A549 (cell line): ENCODE measurements around the gene TNFAIP8. TPM values are rescaled to one million over a fixed set of nuclear protein-coding genes. Genes with fewer than 3 reads are reported as not detected.
A peak's percentile ranks its signal among the peaks of the same experiment; 100 is the strongest.

Experiments
- ATAC-seq, 2 experiments: fragments of 200-7000 bp in 1 of 2; fragments of >200 bp in 1 of 2; cut with Nextera tagmentation in 1 of 2; cut with Tn5 transposase in 1 of 2; 3 replicates each; pipeline versions ENCODE4 v1.8.0 to v1.9.1; 2018 to 2020; ENCODE audit warnings: mild to moderate bottlenecking in 1 of 2, moderate library complexity in 1 of 2
- CTCF ChIA-PET: fragments of 300-600 bp; sonication (Branson Sonifier 250); formaldehyde crosslinking; extraction: SDS; loops from one replicate; lab custom pipeline; 2021; ENCODE audit warnings: antibody characterized with exemption, inconsistent platforms; lab: Yijun Ruan, JAX
- POLR2A ChIA-PET: fragments of 350-600 bp; formaldehyde crosslinking; extraction: SDS; loops from one replicate; lab custom pipeline; 2021; ENCODE audit warnings: antibody characterized with exemption, inconsistent platforms; lab: Yijun Ruan, JAX
- DNase-seq, 2 experiments: peaks; one replicate each; pipeline versions ENCODE4 v3.0.0 to v3.0.0-alpha.2; 2011 to 2016; ENCODE audit warnings: low read depth in 1 of 2, low spot score in 1 of 2
- FAIRE-seq: peaks from 2 replicates; lab custom pipeline; 2011; peaks lifted over from hg19 to GRCh38; lab: Jason Lieb, UNC
- H3K27ac ChIP-seq, 2 experiments: fragments of >200 bp; sonication (Bioruptor Twin); formaldehyde crosslinking; 3 replicates each; pipeline ENCODE4 v1.5.1; 2016 to 2017
- H3K4me1 ChIP-seq: fragments of >200 bp; sonication (Bioruptor Twin); formaldehyde crosslinking; 3 replicates; pipeline ENCODE4 v1.6.1; 2016
- H3K4me2 ChIP-seq: fragments of >200 bp; sonication (Bioruptor Twin); formaldehyde crosslinking; 3 replicates; pipeline ENCODE4 v1.6.1; 2016
- H3K4me3 ChIP-seq: fragments of >200 bp; sonication (Bioruptor Twin); formaldehyde crosslinking; 3 replicates; pipeline ENCODE4 v1.5.1; 2016
- H3K9me3 ChIP-seq: fragments of >200 bp; sonication (Bioruptor Twin); formaldehyde crosslinking; 3 replicates; pipeline ENCODE4 v1.6.1; 2016
- CBX2 ChIP-seq: fragments of 200-600 bp; sonication (generic); IDR thresholded peaks from 2 replicates; pipeline ENCODE4 v1.6.1; 2016; ENCODE audit warnings: low read depth, mild to moderate bottlenecking, borderline replicate concordance
- CBX8 ChIP-seq: fragments of 200-600 bp; sonication (generic); IDR thresholded peaks from 2 replicates; pipeline ENCODE4 v1.6.1; 2016
- CEBPB ChIP-seq, 2 experiments: fragments of >200 bp in 1 of 2; sonication (Bioruptor Twin) in 1 of 2; formaldehyde crosslinking in 1 of 2; IDR thresholded peaks; 2 replicates each; pipeline ENCODE4 v1.6.1; 2012 to 2016
- CHD4 ChIP-seq: fragments of 200-600 bp; sonication (generic); IDR thresholded peaks from 2 replicates; pipeline ENCODE4 v1.6.1; 2016; ENCODE audit warnings: antibody characterized with exemption, mild to moderate bottlenecking, borderline replicate concordance
- EHMT2 ChIP-seq: fragments of 200-600 bp; sonication (generic); IDR thresholded peaks from 2 replicates; pipeline ENCODE4 v1.6.1; 2016; ENCODE audit warnings: antibody characterized with exemption, low read depth, mild to moderate bottlenecking, moderate library complexity
- ELK1 ChIP-seq: fragments of 150-350 bp; IDR thresholded peaks from 2 replicates; pipeline ENCODE4 v1.6.1; 2014; ENCODE audit warnings: low read depth, mild to moderate bottlenecking, low read length
- EP300 ChIP-seq, 2 experiments: fragments of >200 bp; sonication (Bioruptor Twin); formaldehyde crosslinking; IDR thresholded peaks; 2 replicates in 1 of 2; 3 replicates in 1 of 2; pipeline ENCODE4 v1.6.1; 2016 to 2017
- FOSL2 ChIP-seq, 2 experiments: fragments of 450-650 bp in 1 of 2; fragments of >200 bp in 1 of 2; sonication (Bioruptor Twin) in 1 of 2; formaldehyde crosslinking; IDR thresholded peaks; 2 replicates each; pipeline versions ENCODE4 v1.5.0 to v1.6.1; 2016 to 2020; ENCODE audit warnings: mild to moderate bottlenecking in 1 of 2, moderate library complexity in 1 of 2
- GATA3 ChIP-seq: IDR thresholded peaks from 2 replicates; pipeline ENCODE4 v1.6.1; 2012; ENCODE audit warnings: borderline replicate concordance
- HDAC2 ChIP-seq: fragments of 200-600 bp; sonication (generic); IDR thresholded peaks from 2 replicates; pipeline ENCODE4 v1.6.1; 2016
- HEYL ChIP-seq: fragments of 250-450 bp; sonication (Bioruptor Pico); IDR thresholded peaks from 2 replicates; pipeline ENCODE4 v1.8.0; 2021; ENCODE audit warnings: mild to moderate bottlenecking, moderate library complexity
- HOXA7 ChIP-seq: fragments of 250-450 bp; sonication (Bioruptor Pico); IDR thresholded peaks from 2 replicates; pipeline ENCODE4 v1.5.0; 2020; ENCODE audit warnings: mild to moderate bottlenecking, moderate library complexity
- HOXB13 ChIP-seq: fragments of 250-450 bp; sonication (Bioruptor Pico); IDR thresholded peaks from 2 replicates; pipeline ENCODE4 v1.5.0; 2020; ENCODE audit warnings: low read depth, mild to moderate bottlenecking, moderate library complexity
- HOXB5 ChIP-seq: fragments of 250-450 bp; sonication (Bioruptor Pico); IDR thresholded peaks from 2 replicates; pipeline ENCODE4 v1.5.0; 2020; ENCODE audit warnings: mild to moderate bottlenecking, moderate library complexity
- JUNB ChIP-seq: fragments of >200 bp; sonication (Bioruptor Twin); formaldehyde crosslinking; IDR thresholded peaks from 2 replicates; pipeline ENCODE4 v1.6.1; 2016
- KDM1A ChIP-seq: fragments of 200-600 bp; sonication (generic); IDR thresholded peaks from 2 replicates; pipeline ENCODE4 v1.6.1; 2016; ENCODE audit warnings: low read depth, mild to moderate bottlenecking
- MAX ChIP-seq: IDR thresholded peaks from 2 replicates; pipeline ENCODE4 v1.6.1; 2012
- MAZ ChIP-seq: fragments of 150-350 bp; IDR thresholded peaks from 2 replicates; pipeline ENCODE4 v1.6.1; 2014; ENCODE audit warnings: antibody characterized with exemption, low read depth, low read length, borderline replicate concordance
- MYC ChIP-seq: IDR thresholded peaks from 2 replicates; pipeline ENCODE4 v1.6.1; 2012; ENCODE audit warnings: mild to moderate bottlenecking, inconsistent platforms, low read length, improper control_type of control experiment, borderline replicate concordance
- NFE2L2 ChIP-seq: fragments of 150-350 bp; conservative IDR thresholded peaks from 2 replicates; pipeline ENCODE4 v1.6.1; 2014; ENCODE audit warnings: low read length
- NPAS2 ChIP-seq: fragments of 250-450 bp; sonication (Bioruptor Pico); IDR thresholded peaks from 2 replicates; pipeline ENCODE4 v1.8.0; 2022; ENCODE audit warnings: mild to moderate bottlenecking, moderate library complexity, borderline replicate concordance
- NR3C1 ChIP-seq: fragments of >200 bp; sonication (Bioruptor Twin); formaldehyde crosslinking; IDR thresholded peaks from 3 replicates; pipeline ENCODE4 v1.6.1; 2017
- PHF8 ChIP-seq: fragments of 200-600 bp; sonication (generic); IDR thresholded peaks from 2 replicates; pipeline ENCODE4 v1.6.1; 2016; ENCODE audit warnings: low read depth, mild to moderate bottlenecking, antibody characterized with exemption, moderate library complexity, borderline replicate concordance
- POLR2A ChIP-seq: IDR thresholded peaks from 2 replicates; pipeline ENCODE4 v1.6.1; 2012; ENCODE audit warnings: mild to moderate bottlenecking, low read length
- RCOR1 ChIP-seq: fragments of 150-350 bp; IDR thresholded peaks from 2 replicates; pipeline ENCODE4 v1.6.1; 2014; ENCODE audit warnings: antibody characterized with exemption, low read length, low read depth
- TFCP2L1 ChIP-seq: fragments of 250-450 bp; sonication (Bioruptor Pico); IDR thresholded peaks from 2 replicates; pipeline ENCODE4 v1.5.0; 2021; ENCODE audit warnings: mild to moderate bottlenecking
- TP53 ChIP-seq: fragments of 250-450 bp; sonication (Bioruptor Pico); IDR thresholded peaks from 2 replicates; pipeline ENCODE4 v1.5.0; 2021; ENCODE audit warnings: mild to moderate bottlenecking, moderate library complexity
- ZFP36 ChIP-seq: fragments of 450-650 bp; IDR thresholded peaks from 2 replicates; pipeline ENCODE4 v1.6.1; 2014; ENCODE audit warnings: borderline replicate concordance; ENCODE audit not compliant: partially characterized antibody
- ZNF302 ChIP-seq: fragments of 250-450 bp; sonication (Bioruptor Pico); IDR thresholded peaks from 2 replicates; pipeline ENCODE4 v1.9.0; 2021; ENCODE audit warnings: inconsistent platforms, mild to moderate bottlenecking, moderate library complexity
- ZSCAN20 ChIP-seq: fragments of 250-450 bp; sonication (Bioruptor Pico); IDR thresholded peaks from 2 replicates; pipeline ENCODE4 v1.8.0; 2022; ENCODE audit warnings: mild to moderate bottlenecking, moderate library complexity
- WGBS: methylation state at CpG from one replicate; pipeline ENCODE4 v1.1.6; 2017; ENCODE audit errors: missing lambda C conversion rate; 5-methylcytosine and 5-hydroxymethylcytosine counted together
- polyA plus RNA-seq, 4 experiments: library from polyadenylated mRNA; depleted of rRNA in 3 of 4; stranded (reverse); fragments of >200 nt; fragmentation: RNase III in 1 of 4; extraction: RNeasy Plus Mini Kit Qiagen cat#74134 plus additional on column Dnase treatment in 1 of 4; gene quantifications; 2 replicates in 3 of 4; 3 replicates in 1 of 4; pipeline ENCODE4 v1.2.3, GENCODE V29; 2011 to 2017
- TF ChIP-seq, protein P1 (sequence below): fragments of 200-600 bp; sonication (generic); IDR thresholded peaks from 2 replicates; pipeline ENCODE4 v1.6.1; 2016; ENCODE audit warnings: antibody characterized with exemption, mild to moderate bottlenecking, moderate library complexity
- TF ChIP-seq, protein P2 (sequence below): IDR thresholded peaks from 2 replicates; pipeline ENCODE4 v1.6.1; 2012; ENCODE audit warnings: low read depth, borderline replicate concordance
- TF ChIP-seq, protein P3 (sequence below): fragments of >200 bp; sonication (Bioruptor Twin); formaldehyde crosslinking; IDR thresholded peaks from 2 replicates; pipeline ENCODE4 v1.6.1; 2016

TNFAIP8 gene
- polyA plus RNA-seq, 2 of the 4 experiments (the other 2 are of a cell fraction) = 34.9 to 35.7 TPM

- ATAC-seq (no peak), DNase-seq (no peak), FAIRE-seq (no peak)
- Histone ChIP-seq H3K9me3 (no peaks in the 10 kb centered on the region), H3K4me1 (peaks cover 44% of the 10 kb centered on the region), H3K4me3 (no peak overlapping the region), H3K4me2 (no peak overlapping the region), H3K27ac (peak overlapping the region in 1 of 2 experiments; percentile 40; a peak in 1 of 6 replicates)
- ChIA-PET POLR2A (no interaction called here), CTCF (no interaction called here)
- TF ChIP-seq NFE2L2 = no peak
- no peak for TF ChIP-seq EHMT2
- TF ChIP-seq, protein P1, sequence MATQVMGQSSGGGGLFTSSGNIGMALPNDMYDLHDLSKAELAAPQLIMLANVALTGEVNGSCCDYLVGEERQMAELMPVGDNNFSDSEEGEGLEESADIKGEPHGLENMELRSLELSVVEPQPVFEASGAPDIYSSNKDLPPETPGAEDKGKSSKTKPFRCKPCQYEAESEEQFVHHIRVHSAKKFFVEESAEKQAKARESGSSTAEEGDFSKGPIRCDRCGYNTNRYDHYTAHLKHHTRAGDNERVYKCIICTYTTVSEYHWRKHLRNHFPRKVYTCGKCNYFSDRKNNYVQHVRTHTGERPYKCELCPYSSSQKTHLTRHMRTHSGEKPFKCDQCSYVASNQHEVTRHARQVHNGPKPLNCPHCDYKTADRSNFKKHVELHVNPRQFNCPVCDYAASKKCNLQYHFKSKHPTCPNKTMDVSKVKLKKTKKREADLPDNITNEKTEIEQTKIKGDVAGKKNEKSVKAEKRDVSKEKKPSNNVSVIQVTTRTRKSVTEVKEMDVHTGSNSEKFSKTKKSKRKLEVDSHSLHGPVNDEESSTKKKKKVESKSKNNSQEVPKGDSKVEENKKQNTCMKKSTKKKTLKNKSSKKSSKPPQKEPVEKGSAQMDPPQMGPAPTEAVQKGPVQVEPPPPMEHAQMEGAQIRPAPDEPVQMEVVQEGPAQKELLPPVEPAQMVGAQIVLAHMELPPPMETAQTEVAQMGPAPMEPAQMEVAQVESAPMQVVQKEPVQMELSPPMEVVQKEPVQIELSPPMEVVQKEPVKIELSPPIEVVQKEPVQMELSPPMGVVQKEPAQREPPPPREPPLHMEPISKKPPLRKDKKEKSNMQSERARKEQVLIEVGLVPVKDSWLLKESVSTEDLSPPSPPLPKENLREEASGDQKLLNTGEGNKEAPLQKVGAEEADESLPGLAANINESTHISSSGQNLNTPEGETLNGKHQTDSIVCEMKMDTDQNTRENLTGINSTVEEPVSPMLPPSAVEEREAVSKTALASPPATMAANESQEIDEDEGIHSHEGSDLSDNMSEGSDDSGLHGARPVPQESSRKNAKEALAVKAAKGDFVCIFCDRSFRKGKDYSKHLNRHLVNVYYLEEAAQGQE = no peak
- no peak for TF ChIP-seq HOXB13 (CRISPR knock-in tag)
- TF ChIP-seq, protein P2, sequence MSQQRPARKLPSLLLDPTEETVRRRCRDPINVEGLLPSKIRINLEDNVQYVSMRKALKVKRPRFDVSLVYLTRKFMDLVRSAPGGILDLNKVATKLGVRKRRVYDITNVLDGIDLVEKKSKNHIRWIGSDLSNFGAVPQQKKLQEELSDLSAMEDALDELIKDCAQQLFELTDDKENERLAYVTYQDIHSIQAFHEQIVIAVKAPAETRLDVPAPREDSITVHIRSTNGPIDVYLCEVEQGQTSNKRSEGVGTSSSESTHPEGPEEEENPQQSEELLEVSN = no peak
- TF ChIP-seq ZSCAN20 (CRISPR knock-in tag) = no peak
- no peak for TF ChIP-seq NPAS2 (CRISPR knock-in tag)
- no peak for TF ChIP-seq JUNB
- no peak for TF ChIP-seq CBX8
- TF ChIP-seq POLR2A = no peak
- no peak for TF ChIP-seq MAX
- TF ChIP-seq ZFP36 = no peak
- TF ChIP-seq GATA3 = no peak
- TF ChIP-seq TP53 (CRISPR knock-in tag) = no peak
- no peak for TF ChIP-seq CEBPB (IDR thresholded peaks at IDR 0.05)
- TF ChIP-seq EP300 (IDR thresholded peaks at IDR 0.05) = no peak
- 93% methylated on average over 5 of the region's 5 CpGs for WGBS
Observed at GRCh38 chr5:119319890-119320289, 35.9 kb upstream of the TNFAIP8 start.

DNA sequence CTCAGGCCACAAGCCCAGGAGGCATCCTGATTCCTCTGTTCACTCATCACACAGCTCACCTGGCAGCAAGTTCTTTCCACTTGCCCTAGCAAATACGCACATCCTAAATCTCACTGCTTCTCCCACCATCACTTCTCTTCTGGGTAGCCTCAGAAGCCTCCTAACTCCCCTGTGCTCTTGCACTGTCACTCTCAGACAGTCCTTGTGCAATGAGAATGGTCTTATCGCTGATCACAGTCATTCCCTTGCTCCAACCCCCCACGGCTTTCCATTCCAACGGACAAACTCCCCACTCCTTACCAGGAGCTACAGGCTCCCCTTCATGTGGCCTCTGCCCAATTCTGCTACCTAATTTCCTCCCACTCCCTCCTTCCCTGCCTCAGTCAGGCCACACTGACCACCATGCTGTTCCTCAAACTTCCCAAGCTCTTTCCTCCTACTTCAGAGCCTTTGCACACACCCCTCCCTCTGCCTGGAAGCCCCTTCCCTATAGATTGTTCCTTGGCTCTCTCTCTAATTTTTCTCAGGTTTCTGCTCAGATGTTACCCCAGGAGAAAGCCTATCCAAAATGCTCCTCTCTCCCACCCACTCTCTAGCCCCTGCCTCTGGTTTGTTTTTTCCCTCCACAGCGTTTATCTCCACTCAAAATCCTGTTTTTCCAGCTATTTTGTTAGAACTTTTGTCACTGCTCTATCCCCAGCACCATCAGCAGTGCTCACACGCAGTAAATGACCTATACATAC, 34.1 kb upstream of the TNFAIP8 start:
- DNase-seq = no peak
- H3K4me3 ChIP-seq = no peak overlapping the region
- POLR2A ChIA-PET = no interaction called here

More for the DNA sequence above, 34.1 kb upstream of the TNFAIP8 start:
- peak overlapping the region; percentile 73 for H3K4me2 ChIP-seq
- H3K9me3 ChIP-seq = no peaks in the 10 kb centered on the region
- CTCF ChIA-PET = interaction anchor here (1.4 to 3.3 kb wide), 2 partner anchors 13 to 334 kb away, joined by 5 to 17 read pairs; partner anchors contain the start of gene DTWD2
- no peak for ATAC-seq
- no peak for TF ChIP-seq HOXB5 (CRISPR knock-in tag)
- TF ChIP-seq, protein P3, sequence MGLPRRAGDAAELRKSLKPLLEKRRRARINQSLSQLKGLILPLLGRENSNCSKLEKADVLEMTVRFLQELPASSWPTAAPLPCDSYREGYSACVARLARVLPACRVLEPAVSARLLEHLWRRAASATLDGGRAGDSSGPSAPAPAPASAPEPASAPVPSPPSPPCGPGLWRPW = no peak
- no peak for TF ChIP-seq CBX2
- no peak for TF ChIP-seq FOSL2 (IDR thresholded peaks at IDR 0.05)
- TF ChIP-seq FOSL2 (CRISPR knock-in tag; IDR thresholded peaks at IDR 0.05) = no peak
- no peak for TF ChIP-seq CHD4
- no peak for TF ChIP-seq KDM1A
- no peak for TF ChIP-seq HDAC2
- TF ChIP-seq MYC = no peak
- no peak for TF ChIP-seq ZNF302
- no peak for TF ChIP-seq ELK1
- no peak for TF ChIP-seq NFE2L2
- no peak for TF ChIP-seq TFCP2L1
- TF ChIP-seq HOXA7 (CRISPR knock-in tag) = no peak
- TF ChIP-seq TP53 (CRISPR knock-in tag) = no peak
- TF ChIP-seq PHF8 = no peak
- TF ChIP-seq HEYL (CRISPR knock-in tag) = no peak
- no peak for TF ChIP-seq NR3C1
- no peak for TF ChIP-seq MAZ
- no peak for TF ChIP-seq RCOR1
- 90% methylated on average over 6 of the region's 6 CpGs for WGBS
- H3K27ac ChIP-seq = peak overlapping the region; percentile 86 to 93
- peaks cover 52% of the 10 kb centered on the region for H3K4me1 ChIP-seq
- no peak for FAIRE-seq
